Lung (tissue), 12 donors: ENCODE data around the gene HYAL3. TPM values are rescaled to one million over a fixed set of nuclear protein-coding genes. Genes with fewer than 3 reads are reported as not detected.
A peak's percentile ranks its signal among the peaks of the same experiment; 100 is the strongest.

Source experiments
- ATAC-seq: fragments of 200-7000 bp; cut with Tn5 transposase; one replicate; pipeline ENCODE4 v1.9.1; 2020; ENCODE audit warnings: moderate number of reproducible peaks; ENCODE audit not compliant: insufficient read depth, low FRiP score
- DNase-seq, 3 donors: peaks; one replicate each; pipeline ENCODE4 v3.0.0-alpha.2; 2013 to 2017
- H3K27ac ChIP-seq, 2 donors: one replicate each; pipeline ENCODE4 v1.5.1; 2013; ENCODE audit warnings: mild to moderate bottlenecking in 2 of 2, moderate library complexity in 2 of 2, control low read depth in 1 of 2, inconsistent platforms in 1 of 2, low read depth in 1 of 2, low read length in 1 of 2
- H3K27me3 ChIP-seq, 3 donors: one replicate each; pipeline ENCODE4 v1.5.1; 2013; ENCODE audit warnings: low read length in 2 of 3; ENCODE audit not compliant: control insufficient read depth in 3 of 3, insufficient read depth in 3 of 3
- H3K36me3 ChIP-seq, 4 donors: one replicate each; pipeline ENCODE4 v1.5.1; 2013; ENCODE audit warnings: low read length in 4 of 4, mild to moderate bottlenecking in 1 of 4, moderate library complexity in 1 of 4; ENCODE audit not compliant: control insufficient read depth in 4 of 4, insufficient read depth in 4 of 4
- H3K4me1 ChIP-seq, 5 donors: one replicate each; pipeline ENCODE4 v1.5.1; 2013; ENCODE audit warnings: low read length in 5 of 5, mild to moderate bottlenecking in 2 of 5, moderate library complexity in 1 of 5; ENCODE audit not compliant: control insufficient read depth in 5 of 5, insufficient read depth in 5 of 5
- H3K4me3 ChIP-seq: one replicate; pipeline ENCODE4 v1.5.1; 2013; ENCODE audit warnings: mild to moderate bottlenecking, control low read depth, moderate library complexity
- H3K9ac ChIP-seq, 2 donors: one replicate each; pipeline ENCODE4 v1.5.1; 2013; ENCODE audit warnings: low read length in 2 of 2, control low read depth in 1 of 2; ENCODE audit not compliant: insufficient read depth in 1 of 2
- H3K9me3 ChIP-seq, 4 donors: one replicate each; pipeline ENCODE4 v1.5.1; 2013; ENCODE audit warnings: low read length in 3 of 4, mild to moderate bottlenecking in 1 of 4, moderate library complexity in 1 of 4; ENCODE audit not compliant: control insufficient read depth in 4 of 4, insufficient read depth in 3 of 4
- CTCF ChIP-seq: IDR thresholded peaks from 2 replicates; pipeline ENCODE4 v1.5.1; 2012; ENCODE audit warnings: mild to moderate bottlenecking; ENCODE audit errors: control extremely low read depth, extremely low read depth
- WGBS, 2 donors: extraction: QIAGEN DNeasy Blood & Tissue Kit; methylation state at CpG; one replicate each; pipeline ENCODE4 v1.1.7; 2013; 5-methylcytosine and 5-hydroxymethylcytosine counted together
- polyA plus RNA-seq, 2 donors: library from polyadenylated mRNA; stranded (reverse); fragments of 200-250 nt; gene quantifications; one replicate each; pipeline ENCODE4 v1.2.1, GENCODE V29; 2013
- total RNA-seq, 2 donors: library from RNA; depleted of rRNA in 1 of 2; stranded (reverse); fragments of >200 nt in 1 of 2; gene quantifications; one replicate each; pipeline ENCODE4 v1.2.1, GENCODE V29; 2014 to 2021
- donor health status: control.
- donor health status: control.
- donor health status: Bipolar disorder and iron deficiency.
- donor health status: healthy.
- donor health status: DM: yes; HTN: yes; CAD: no.

HYAL3 gene
- total and polyA plus RNA-seq, 4 donors = 1.4 to 4.9 (median 3.3) TPM

GRCh38 chr3:50278880-50279224, 20.4 kb downstream of the HYAL3 start, which contains the start of gene LSMEM2:
Gene LSMEM2 (plus strand): TSS chr3:50279087. CDS start chr3:50279114, 27 bp downstream.
- 61 to 79% methylated on average over 2 of the region's 2 CpGs for WGBS, 2 donors
- Histone ChIP-seq H3K9me3 (no peaks in the 10 kb centered on the region), H3K9ac (no peak within 1 kb of the TSS), H3K27ac (peak within 1 kb of the TSS in 1 of 2 donors; percentile 75), H3K4me3 (no peak within 1 kb of the TSS), H3K36me3 (peaks cover 0 to 2% (median 0%) of the 10 kb centered on the region in 4 donors), H3K27me3 (peaks cover 0 to 33% (median 18%) of the 10 kb centered on the region in 3 donors), H3K4me1 (peaks cover 0 to 6% (median 0%) of the 10 kb centered on the region in 5 donors)
- DNase-seq (no peak), ATAC-seq (no peak)
- no peak for TF ChIP-seq CTCF

- DNase-seq (no peak), ATAC-seq (no peak)
- H3K4me1 ChIP-seq = peaks cover 0 to 10% (median 0%) of the 10 kb centered on the region in 5 donors
- WGBS, 2 donors = 83 to 87% methylated on average over 4 of the region's 4 CpGs
- no peaks in the 10 kb centered on the region for H3K9me3 ChIP-seq
- no peak overlapping the region for H3K9ac ChIP-seq
- peaks cover 0 to 36% (median 22%) of the 10 kb centered on the region in 3 donors for H3K27me3 ChIP-seq
- no peak overlapping the region for H3K4me3 ChIP-seq
- peaks cover 0 to 2% (median 0%) of the 10 kb centered on the region in 4 donors for H3K36me3 ChIP-seq
- peak overlapping the region in 1 of 2 donors; percentile 37 for H3K27ac ChIP-seq
- no peak for TF ChIP-seq CTCF
These were observed 20.9 kb downstream of the HYAL3 start for GRCh38 chr3:50278123-50278879.

- DNase-seq (no peak), ATAC-seq (no peak)
- Histone ChIP-seq H3K9ac (no peak overlapping the region), H3K4me3 (no peak overlapping the region), H3K27me3 (peaks cover 0 to 38% (median 27%) of the 10 kb centered on the region in 3 donors), H3K27ac (no peak overlapping the region), H3K36me3 (peaks cover 0 to 2% (median 0%) of the 10 kb centered on the region in 4 donors), H3K9me3 (no peaks in the 10 kb centered on the region), H3K4me1 (peaks cover 0 to 14% (median 0%) of the 10 kb centered on the region in 5 donors)
- WGBS, 2 donors = 79 to 86% methylated on average over 17 of the region's 17 CpGs
- TF ChIP-seq CTCF = no peak
These were observed 22.5 kb downstream of the HYAL3 start for GRCh38 chr3:50276762-50277101.
